ENCODE results near the gene HEATR9. TPM values are rescaled to one million over a fixed set of nuclear protein-coding genes. Genes with fewer than 3 reads are reported as not detected.

The HEATR9 gene, protein sequence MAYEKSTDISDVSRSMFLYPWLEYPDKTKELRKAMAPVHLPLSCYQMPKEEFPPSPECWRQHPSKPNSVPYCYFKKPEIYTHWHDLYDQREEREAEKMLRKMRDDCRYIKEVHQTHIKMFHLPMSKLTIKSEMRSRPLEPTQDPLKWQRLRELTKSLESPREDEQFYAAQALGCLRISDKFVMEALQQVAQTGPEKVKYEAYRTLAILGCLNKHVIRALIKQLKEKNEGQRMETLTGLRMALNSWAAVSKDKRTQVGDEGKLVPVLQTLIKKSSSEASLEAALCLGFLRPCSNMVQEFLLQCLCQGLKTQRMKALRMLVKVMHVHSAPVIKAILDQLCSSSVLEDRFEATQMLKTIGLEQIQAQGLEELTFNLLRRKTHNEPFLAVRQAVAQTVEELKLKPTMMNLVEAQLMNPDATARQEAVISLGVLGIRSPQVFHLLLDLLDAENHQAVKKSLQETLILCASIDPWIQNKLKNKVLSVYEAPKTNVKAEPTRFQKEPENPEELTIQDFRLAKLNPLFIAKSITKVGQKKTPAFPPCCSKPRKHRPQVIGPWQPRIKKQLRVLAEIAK
- total RNA-seq: 1 to 10 TPM in 1 of 2 donors, under 1 TPM in 1; 0.81 to 2.9 TPM

DNA sequence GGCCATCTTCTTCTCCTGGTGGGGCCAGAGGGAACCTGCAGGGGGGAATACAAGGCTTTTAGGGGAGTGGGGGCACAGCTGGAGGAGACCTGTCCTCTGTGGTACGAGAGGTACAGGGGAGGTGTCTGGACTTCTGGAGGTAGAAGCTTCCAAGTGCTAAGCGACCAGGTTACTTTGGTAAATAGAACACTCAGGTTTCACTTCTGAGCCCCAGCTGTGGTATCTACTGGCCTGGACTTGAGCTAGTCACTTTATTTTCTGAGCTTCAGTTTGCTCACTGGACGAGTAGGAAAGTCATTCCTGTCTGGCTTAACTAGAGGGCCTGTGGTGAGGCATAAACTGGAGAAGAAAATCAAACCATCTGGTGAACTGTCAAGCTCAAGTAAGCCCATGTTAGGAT lies at the start of gene HEATR9:
TSS of gene HEATR9 (minus strand) at position 155 of the 400 bp plus-strand sequence. CDS start at position 6, 149 bp downstream.
- peak within 1 kb of the TSS; percentile 32 to 68 for H3K27ac Mint-ChIP-seq
- no peaks in the 10 kb centered on the region for H3K9me3 Mint-ChIP-seq
- DNase-seq (ENCODE audit: low spot score) (no peak), ATAC-seq (no peak)
- peaks cover 16% of the 10 kb centered on the region for H3K36me3 Mint-ChIP-seq
- no peak within 1 kb of the TSS for H3K4me3 Mint-ChIP-seq
- peaks cover 38 to 56% of the 10 kb centered on the region in 2 donors for H3K4me1 Mint-ChIP-seq (ENCODE audit: low read depth in 2 of 2)
- no peaks in the 10 kb centered on the region for H3K27me3 Mint-ChIP-seq

DNA sequence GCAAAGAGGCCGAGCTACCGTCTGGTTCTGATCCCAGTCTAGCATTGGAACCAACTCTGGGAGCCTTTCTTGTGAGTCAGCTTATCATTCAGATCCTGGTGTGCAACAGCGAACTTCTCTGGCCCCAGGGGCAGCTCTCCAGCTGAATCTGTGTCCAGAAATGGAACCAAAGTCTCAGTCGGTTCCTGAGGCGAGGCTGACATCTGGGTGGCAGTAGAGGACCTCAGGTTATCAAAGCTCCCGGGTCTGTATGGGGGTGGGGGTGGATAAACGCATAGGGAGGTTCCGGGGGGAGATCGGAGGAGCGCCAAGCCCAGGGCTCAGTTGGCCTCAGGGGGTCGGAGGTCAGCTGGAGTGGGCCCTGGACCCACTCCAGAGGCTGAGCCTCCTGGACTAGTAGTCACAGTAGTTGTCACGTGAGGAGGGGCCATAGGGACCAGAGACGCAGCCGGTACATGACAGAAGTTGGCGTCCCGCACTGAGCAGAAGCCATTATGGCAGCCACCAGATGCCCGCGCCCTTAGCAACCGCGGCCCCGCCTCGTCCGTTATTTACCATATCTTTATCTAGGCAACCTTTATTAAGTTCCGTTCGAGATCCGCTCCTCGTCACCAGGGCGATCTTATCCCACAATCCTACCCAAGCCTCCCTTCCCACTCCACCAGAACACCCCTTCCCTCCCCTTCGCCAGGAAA lies 49.0 kb upstream of the HEATR9 start:
- ATAC-seq: no peak
- no peak for DNase-seq (ENCODE audit: low spot score)
- no peaks in the 10 kb centered on the region for H3K27me3 Mint-ChIP-seq
- H3K36me3 Mint-ChIP-seq: no peaks in the 10 kb centered on the region
- H3K9me3 Mint-ChIP-seq: no peaks in the 10 kb centered on the region
- no peak overlapping the region for H3K4me3 Mint-ChIP-seq
- H3K4me1 Mint-ChIP-seq (ENCODE audit: low read depth in 2 of 2): peaks cover 58 to 62% of the 10 kb centered on the region in 2 donors
- H3K27ac Mint-ChIP-seq: no peak overlapping the region

DNA sequence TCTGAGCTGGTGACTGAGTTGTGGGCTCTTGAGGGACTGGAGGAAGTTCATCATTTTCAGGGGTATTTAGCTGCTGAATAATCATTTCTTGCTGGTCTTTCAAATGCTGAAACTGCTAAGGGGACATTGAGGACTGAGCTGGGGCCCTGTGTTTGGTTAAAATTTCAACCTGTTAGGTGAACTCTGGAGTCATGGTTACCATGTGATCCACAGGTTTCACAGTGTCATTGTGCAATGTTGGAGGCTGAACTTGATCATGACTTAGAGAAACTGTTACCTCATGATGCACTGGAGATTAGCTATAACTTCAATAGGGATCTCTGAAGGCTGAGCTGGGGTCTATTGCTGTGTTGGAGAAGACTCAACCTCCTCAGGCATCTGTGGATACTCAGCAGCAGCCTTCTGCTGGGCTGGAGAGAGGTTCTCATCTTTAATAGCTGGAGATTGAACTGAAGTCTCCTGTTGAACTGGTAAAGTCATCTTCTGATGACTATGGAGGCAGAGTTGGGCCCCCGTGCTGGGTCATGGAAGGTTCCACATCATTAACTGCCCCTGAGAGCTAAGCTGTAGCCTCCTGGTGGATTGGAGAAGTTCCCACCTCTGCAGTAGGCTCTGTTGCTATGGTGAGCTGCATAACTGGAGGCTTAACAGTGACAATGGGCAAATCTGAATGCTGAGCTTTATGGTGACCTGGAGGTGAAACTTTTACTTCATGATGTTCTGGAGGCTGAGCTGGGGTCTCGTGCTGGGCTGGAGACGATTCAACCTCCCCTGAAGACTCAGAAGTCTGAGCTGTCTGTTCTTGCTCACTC lies 46.7 kb upstream of the HEATR9 start:
- H3K9me3 Mint-ChIP-seq: no peaks in the 10 kb centered on the region
- peak overlapping the region in 1 of 2 donors; percentile 10 for H3K27ac Mint-ChIP-seq

DNA sequence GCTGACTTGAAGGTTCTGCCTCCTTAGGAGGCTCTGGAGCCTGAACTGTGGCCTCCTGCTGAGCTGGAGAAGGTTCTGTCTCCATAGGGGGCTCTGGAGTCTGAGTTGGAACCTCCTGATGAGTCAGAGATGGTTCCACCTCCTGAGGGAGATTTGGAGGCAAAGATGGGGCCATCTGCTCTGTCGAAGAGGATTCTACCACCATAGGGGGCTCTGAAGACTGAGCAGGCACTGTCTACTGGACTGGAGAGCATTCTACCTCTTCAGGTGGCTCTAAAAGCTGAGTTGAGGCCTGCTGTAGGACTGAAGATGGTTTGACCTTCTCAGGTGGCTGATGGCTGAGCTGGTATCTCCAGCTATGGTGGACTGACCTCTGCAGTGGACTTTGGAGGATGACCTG lies 45.7 kb upstream of the HEATR9 start:
- H3K27ac Mint-ChIP-seq: peak overlapping the region in 1 of 2 donors; percentile 45
- no peak overlapping the region for H3K4me3 Mint-ChIP-seq
- H3K27me3 Mint-ChIP-seq: no peaks in the 10 kb centered on the region
- no peak for ATAC-seq
- DNase-seq (ENCODE audit: low spot score): no peak
- peaks cover 46 to 64% of the 10 kb centered on the region in 2 donors for H3K4me1 Mint-ChIP-seq (ENCODE audit: low read depth in 2 of 2)
- peaks cover 5% of the 10 kb centered on the region for H3K36me3 Mint-ChIP-seq
- no peaks in the 10 kb centered on the region for H3K9me3 Mint-ChIP-seq

More for the DNA sequence above, 46.7 kb upstream of the HEATR9 start:
- ATAC-seq (peak; percentile 56 to 66), DNase-seq (ENCODE audit: low spot score) (no peak)
- H3K27me3 Mint-ChIP-seq: no peaks in the 10 kb centered on the region
- H3K4me1 Mint-ChIP-seq (ENCODE audit: low read depth in 2 of 2): peaks cover 55 to 62% of the 10 kb centered on the region in 2 donors
- H3K36me3 Mint-ChIP-seq: peaks cover 5% of the 10 kb centered on the region
- no peak overlapping the region for H3K4me3 Mint-ChIP-seq

DNA sequence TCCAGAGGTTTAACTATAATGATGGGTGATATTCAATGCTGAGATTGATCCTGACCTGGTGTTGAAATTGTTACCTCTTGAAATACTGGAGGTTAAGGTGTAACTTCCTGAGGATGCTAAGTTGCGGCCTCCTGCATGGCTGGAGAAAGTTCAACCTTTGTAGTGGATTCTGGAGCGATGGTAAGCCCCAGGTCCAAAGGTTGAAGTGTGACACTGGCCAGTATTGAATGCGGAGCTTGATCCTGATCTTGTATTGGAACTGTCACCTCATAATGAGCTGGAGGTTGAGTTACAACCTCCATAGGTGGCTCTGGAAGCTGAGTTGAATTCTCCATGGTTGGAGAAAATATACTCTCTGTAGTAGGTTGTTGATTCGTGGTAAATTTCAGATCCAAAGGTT lies 44.9 kb upstream of the HEATR9 start:
- Mint-ChIP-seq H3K27me3 (no peaks in the 10 kb centered on the region), H3K27ac (peak overlapping the region in 1 of 2 donors; percentile 45), H3K4me1 (ENCODE audit: low read depth in 2 of 2) (peaks cover 49 to 67% of the 10 kb centered on the region in 2 donors), H3K9me3 (no peaks in the 10 kb centered on the region), H3K36me3 (peaks cover 5% of the 10 kb centered on the region), H3K4me3 (peak overlapping the region; percentile 8)
- ATAC-seq: no peak
- DNase-seq (ENCODE audit: low spot score): no peak

DNA sequence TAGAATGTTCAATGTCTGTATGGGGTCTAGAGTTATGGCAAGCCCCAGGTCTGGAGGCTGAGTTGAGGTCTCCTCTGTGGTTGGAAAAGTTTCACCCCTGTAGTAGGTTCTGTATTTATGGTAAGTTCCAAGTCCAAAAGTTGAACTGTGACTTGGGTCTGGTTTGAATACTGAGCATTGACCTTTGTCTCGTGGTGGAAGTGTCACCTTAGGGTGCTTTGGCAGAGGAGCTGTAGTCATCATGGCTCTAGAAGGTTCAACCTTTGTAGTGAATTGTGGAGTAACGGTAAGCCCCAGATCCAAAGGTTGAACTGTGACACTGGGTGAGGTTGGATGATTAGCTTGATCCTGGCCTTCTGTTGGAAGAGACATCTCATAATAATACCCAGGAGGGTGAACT lies 44.3 kb upstream of the HEATR9 start:
- peaks cover 46 to 66% of the 10 kb centered on the region in 2 donors for H3K4me1 Mint-ChIP-seq (ENCODE audit: low read depth in 2 of 2)
- DNase-seq (ENCODE audit: low spot score) (no peak), ATAC-seq (no peak)
- no peak overlapping the region for H3K4me3 Mint-ChIP-seq
- no peak overlapping the region for H3K27ac Mint-ChIP-seq
- H3K9me3 Mint-ChIP-seq: no peaks in the 10 kb centered on the region
- no peaks in the 10 kb centered on the region for H3K27me3 Mint-ChIP-seq
- H3K36me3 Mint-ChIP-seq: peaks cover 5% of the 10 kb centered on the region

DNA sequence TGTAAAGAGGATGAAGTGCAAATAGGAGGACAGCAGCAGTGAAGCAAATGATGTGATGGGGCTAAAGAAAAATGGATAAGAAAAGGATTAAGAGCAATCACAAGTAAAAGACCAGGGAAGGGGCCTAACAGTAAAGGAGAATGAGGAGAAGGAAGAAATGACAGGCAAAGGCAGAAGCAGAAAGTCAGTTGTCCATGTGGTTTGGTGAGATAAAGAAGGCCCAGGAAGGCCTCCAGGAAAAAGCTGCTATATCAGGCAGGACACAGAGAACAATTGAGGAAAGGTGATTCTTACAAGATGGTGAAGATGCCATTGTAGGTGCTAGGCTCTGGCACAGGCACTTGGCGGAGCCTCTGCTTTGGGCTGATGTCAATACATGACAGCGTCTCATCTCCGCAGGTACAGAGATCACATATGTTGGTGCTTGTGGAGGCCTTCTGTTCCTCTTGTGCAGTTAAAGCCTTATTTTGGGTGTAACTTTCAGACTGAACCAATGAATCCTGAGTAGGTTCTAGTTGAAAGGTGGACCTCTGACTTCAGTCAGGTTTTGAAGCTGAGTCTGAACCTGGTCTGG lies 43.7 kb upstream of the HEATR9 start:
- Mint-ChIP-seq H3K9me3 (no peaks in the 10 kb centered on the region), H3K27me3 (no peaks in the 10 kb centered on the region), H3K27ac (no peak overlapping the region), H3K4me3 (no peak overlapping the region), H3K4me1 (ENCODE audit: low read depth in 2 of 2) (peaks cover 51 to 70% of the 10 kb centered on the region in 2 donors), H3K36me3 (peaks cover 5% of the 10 kb centered on the region)
- no peak for DNase-seq (ENCODE audit: low spot score)
- ATAC-seq: no peak

GRCh38 chr17:35909408-35909807 lies 40.7 kb upstream of the HEATR9 start:
- ATAC-seq (no peak), DNase-seq (ENCODE audit: low spot score) (no peak)
- no peaks in the 10 kb centered on the region for H3K9me3 Mint-ChIP-seq
- H3K36me3 Mint-ChIP-seq: peaks cover 5% of the 10 kb centered on the region
- H3K27me3 Mint-ChIP-seq: no peaks in the 10 kb centered on the region
- no peak overlapping the region for H3K4me3 Mint-ChIP-seq
- peaks cover 39 to 62% of the 10 kb centered on the region in 2 donors for H3K4me1 Mint-ChIP-seq (ENCODE audit: low read depth in 2 of 2)
- no peak overlapping the region for H3K27ac Mint-ChIP-seq

- DNase-seq (ENCODE audit: low spot score) (no peak), ATAC-seq (no peak)
- Mint-ChIP-seq H3K4me1 (ENCODE audit: low read depth in 2 of 2) (peaks cover 28 to 51% of the 10 kb centered on the region in 2 donors), H3K27me3 (no peaks in the 10 kb centered on the region), H3K36me3 (peaks cover 5% of the 10 kb centered on the region), H3K4me3 (no peak overlapping the region), H3K9me3 (no peaks in the 10 kb centered on the region), H3K27ac (peak overlapping the region in 1 of 2 donors; percentile 7)
Measured at GRCh38 chr17:35907691-35908090, 39.0 kb upstream of the HEATR9 start.

GRCh38 chr17:35906926-35907637 lies 38.4 kb upstream of the HEATR9 start:
- ATAC-seq (no peak), DNase-seq (ENCODE audit: low spot score) (no peak)
- Mint-ChIP-seq H3K4me1 (ENCODE audit: low read depth in 2 of 2) (peaks cover 26 to 51% of the 10 kb centered on the region in 2 donors), H3K4me3 (no peak overlapping the region), H3K36me3 (peaks cover 3% of the 10 kb centered on the region), H3K9me3 (no peaks in the 10 kb centered on the region), H3K27me3 (no peaks in the 10 kb centered on the region), H3K27ac (peak overlapping the region in 1 of 2 donors; percentile 7)

- Mint-ChIP-seq H3K27me3 (no peaks in the 10 kb centered on the region), H3K27ac (peak overlapping the region in 1 of 2 donors; percentile 62), H3K9me3 (no peaks in the 10 kb centered on the region), H3K4me1 (ENCODE audit: low read depth in 2 of 2) (peaks cover 24 to 54% of the 10 kb centered on the region in 2 donors), H3K4me3 (no peak overlapping the region), H3K36me3 (no peaks in the 10 kb centered on the region)
- no peak for ATAC-seq
- no peak for DNase-seq (ENCODE audit: low spot score)
Measured at GRCh38 chr17:35906191-35906925, 37.7 kb upstream of the HEATR9 start.

- Mint-ChIP-seq H3K27ac (peak overlapping the region in 1 of 2 donors; percentile 79), H3K4me3 (no peak overlapping the region), H3K9me3 (no peaks in the 10 kb centered on the region), H3K36me3 (no peaks in the 10 kb centered on the region), H3K27me3 (no peaks in the 10 kb centered on the region), H3K4me1 (ENCODE audit: low read depth in 2 of 2) (peaks cover 47 to 63% of the 10 kb centered on the region in 2 donors)
- ATAC-seq (no peak), DNase-seq (ENCODE audit: low spot score) (no peak)
Measured at GRCh38 chr17:35903451-35903850, 34.8 kb upstream of the HEATR9 start.
